ENCODE measurements around the gene MYMX. TPM values are rescaled to one million over a fixed set of nuclear protein-coding genes. Genes with fewer than 3 reads are reported as not detected.
"Not testable (repeated sequence)": the region's sequence is repeated elsewhere in the genome, so short reads cannot be mapped to it uniquely, and the experiment has no call there.

MYMX gene
- total RNA-seq, 1 donor from 2014 or later, result not detected

- DNase-seq, result no peak
Measured at GRCh38 chr6:44220913-44221290, 4.2 kb downstream of the MYMX start.

GRCh38 chr6:44221291-44221960, 4.7 kb downstream of the MYMX start:
- peak; percentile 95 for DNase-seq

- no peak for DNase-seq
Measured at GRCh38 chr6:44221961-44222335, 5.2 kb downstream of the MYMX start.

- peak; percentile 50 for DNase-seq
Measured at GRCh38 chr6:44222486-44223318, 6.0 kb downstream of the MYMX start.

- peak; percentile 76 for DNase-seq
Measured at GRCh38 chr6:44223319-44224028, 6.7 kb downstream of the MYMX start, which contains the start of gene SLC29A1. Gene SLC29A1 (plus strand): TSS chr6:44223595. CDS start chr6:44227314, 3,719 bp downstream.

GRCh38 chr6:44224029-44224964, 7.6 kb downstream of the MYMX start:
- peak; percentile 56 for DNase-seq

GRCh38 chr6:44224965-44225305, 8.2 kb downstream of the MYMX start:
- DNase-seq, result no peak

GRCh38 chr6:44225579-44226325, 9.0 kb downstream of the MYMX start:
- DNase-seq, result no peak

- DNase-seq, result no peak
Measured at GRCh38 chr6:44226368-44227147, 9.8 kb downstream of the MYMX start.

- DNase-seq, result no peak
Measured at GRCh38 chr6:44227148-44227793, 10.5 kb downstream of the MYMX start.

GRCh38 chr6:44228031-44228430, 11.3 kb downstream of the MYMX start:
- DNase-seq, result no peak

- no peak for DNase-seq
Measured at GRCh38 chr6:44228433-44228832, 11.7 kb downstream of the MYMX start.

- DNase-seq, result no peak
Measured at GRCh38 chr6:44228836-44229235, 12.1 kb downstream of the MYMX start.

- no peak for DNase-seq
Measured at GRCh38 chr6:44229376-44230033, 12.8 kb downstream of the MYMX start.

GRCh38 chr6:44230034-44230675, 13.4 kb downstream of the MYMX start:
- DNase-seq, result no peak

- DNase-seq, result not testable (repeated sequence)
Measured at GRCh38 chr6:44231426-44231825, 14.7 kb downstream of the MYMX start.

- DNase-seq, result no peak
Measured at GRCh38 chr6:44232676-44233566, 16.2 kb downstream of the MYMX start.

GRCh38 chr6:44233567-44234100, 16.9 kb downstream of the MYMX start:
- no peak for DNase-seq

Data from dermis blood vessel endothelial cell (primary cell).